GM12892 (cell line): ENCODE results near the gene LRCH4. TPM values are rescaled to one million over a fixed set of nuclear protein-coding genes. Genes with fewer than 3 reads are reported as not detected.
A peak's percentile ranks its signal among the peaks of the same experiment; 100 is the strongest.

Experiments used
- DNase-seq: peaks from one replicate; pipeline ENCODE4 v3.0.0; 2011; ENCODE audit not compliant: insufficient read length
- FAIRE-seq: peaks from 2 replicates; lab custom pipeline; 2011; peaks lifted over from hg19 to GRCh38; lab: Jason Lieb, UNC
- POLR2A ChIP-seq: IDR thresholded peaks from 2 replicates; pipeline ENCODE4 v1.6.1; 2011; ENCODE audit warnings: low read depth, low read length, control low read depth
- POLR2AphosphoS5 ChIP-seq: IDR thresholded peaks from 2 replicates; pipeline ENCODE4 v1.6.1; 2011; ENCODE audit warnings: low read depth, low read length, control low read depth
- TAF1 ChIP-seq: IDR thresholded peaks from 2 replicates; pipeline ENCODE4 v1.6.1; 2011; ENCODE audit warnings: low read depth, mild to moderate bottlenecking, control low read depth, low read length, borderline replicate concordance
- polyA plus RNA-seq: library from polyadenylated mRNA; unstranded; fragments of >200 nt; gene quantifications from one replicate; pipeline ENCODE4 v1.2.1, GENCODE V29; 2012; ENCODE audit warnings: missing spikeins, inconsistent platforms; ENCODE audit not compliant: missing spikeins

Gene LRCH4, protein sequence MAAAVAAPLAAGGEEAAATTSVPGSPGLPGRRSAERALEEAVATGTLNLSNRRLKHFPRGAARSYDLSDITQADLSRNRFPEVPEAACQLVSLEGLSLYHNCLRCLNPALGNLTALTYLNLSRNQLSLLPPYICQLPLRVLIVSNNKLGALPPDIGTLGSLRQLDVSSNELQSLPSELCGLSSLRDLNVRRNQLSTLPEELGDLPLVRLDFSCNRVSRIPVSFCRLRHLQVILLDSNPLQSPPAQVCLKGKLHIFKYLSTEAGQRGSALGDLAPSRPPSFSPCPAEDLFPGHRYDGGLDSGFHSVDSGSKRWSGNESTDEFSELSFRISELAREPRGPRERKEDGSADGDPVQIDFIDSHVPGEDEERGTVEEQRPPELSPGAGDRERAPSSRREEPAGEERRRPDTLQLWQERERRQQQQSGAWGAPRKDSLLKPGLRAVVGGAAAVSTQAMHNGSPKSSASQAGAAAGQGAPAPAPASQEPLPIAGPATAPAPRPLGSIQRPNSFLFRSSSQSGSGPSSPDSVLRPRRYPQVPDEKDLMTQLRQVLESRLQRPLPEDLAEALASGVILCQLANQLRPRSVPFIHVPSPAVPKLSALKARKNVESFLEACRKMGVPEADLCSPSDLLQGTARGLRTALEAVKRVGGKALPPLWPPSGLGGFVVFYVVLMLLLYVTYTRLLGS
- 13.7 TPM for polyA plus RNA-seq

DNA sequence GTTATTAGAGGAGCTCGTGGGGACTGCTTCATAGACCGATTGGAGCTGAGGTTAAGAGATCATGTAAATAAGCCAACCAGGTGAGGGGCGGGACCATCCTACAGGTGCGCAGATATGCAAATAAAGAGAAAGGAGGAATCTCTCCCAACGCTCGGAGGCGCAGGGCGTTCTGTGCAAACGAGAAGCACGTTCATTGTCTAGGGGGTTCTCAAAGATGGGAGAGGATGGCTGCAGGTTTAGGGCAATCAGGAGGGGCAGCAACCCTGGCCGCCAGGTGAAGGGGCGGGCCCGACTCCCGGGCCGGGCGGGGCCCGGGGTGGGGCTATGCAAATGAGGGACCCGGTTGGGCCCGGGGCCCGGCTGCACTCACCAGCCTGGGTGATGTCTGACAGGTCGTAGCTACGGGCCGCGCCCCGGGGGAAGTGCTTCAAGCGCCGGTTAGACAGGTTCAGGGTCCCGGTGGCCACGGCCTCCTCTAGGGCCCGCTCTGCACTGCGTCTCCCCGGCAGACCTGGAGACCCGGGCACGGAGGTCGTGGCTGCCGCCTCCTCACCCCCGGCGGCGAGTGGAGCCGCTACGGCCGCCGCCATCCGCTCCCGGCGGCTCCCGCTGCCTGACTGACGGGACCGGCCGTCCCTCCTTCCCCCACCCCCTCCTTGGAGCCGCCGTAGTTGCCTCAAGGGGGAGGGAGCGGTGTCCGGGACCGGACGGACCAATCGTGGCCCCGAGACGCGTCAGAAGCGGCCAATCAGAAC is at the start of gene LRCH4:
Gene LRCH4, minus strand, starts transcription at position 619 of the 755 bp plus-strand sequence. Its CDS starts 29 bp downstream, at position 590.
- FAIRE-seq, result peak; percentile 100
- TF ChIP-seq POLR2A (peak; percentile 97), POLR2AphosphoS5 (peak; percentile 97), TAF1 (peak; percentile 94)
- DNase-seq, result peak; percentile 99

DNA sequence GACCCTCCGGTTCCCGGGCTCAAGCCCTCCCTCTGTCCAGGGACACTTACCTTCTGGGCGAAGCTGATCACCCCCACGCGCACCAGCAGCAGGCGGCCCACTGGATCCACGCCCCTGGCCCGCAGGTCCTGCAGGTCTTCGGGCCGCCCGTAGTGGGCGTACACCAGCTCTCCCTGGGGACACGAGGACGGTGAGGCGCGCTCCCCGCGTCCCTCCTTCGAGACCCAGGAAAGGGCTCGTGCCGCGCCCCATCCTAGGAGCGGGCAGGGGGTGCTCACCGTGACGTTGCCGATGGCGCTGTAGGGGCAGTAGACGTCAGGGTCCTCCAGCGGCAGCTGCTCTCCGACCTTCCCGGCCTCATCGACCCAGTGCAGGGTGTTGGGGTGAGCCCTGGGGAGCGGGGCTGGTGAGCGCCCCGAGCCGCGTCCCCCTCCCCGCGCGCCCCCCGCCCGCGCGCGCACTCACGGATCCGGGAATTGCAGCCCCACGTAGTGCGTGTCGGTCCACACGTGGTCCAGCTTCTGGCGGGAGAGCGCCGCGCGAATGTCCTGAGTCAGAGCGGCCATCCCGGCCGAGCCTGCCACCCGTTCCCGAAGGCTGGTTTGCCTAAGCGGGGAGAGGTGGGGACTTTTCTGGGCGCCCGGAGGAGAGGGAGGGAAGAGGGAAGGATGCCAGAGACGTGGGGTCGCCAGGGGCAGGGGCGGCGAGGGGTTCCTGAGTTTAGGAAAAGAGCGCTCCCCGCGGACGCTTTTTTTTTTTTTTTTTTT is 47.2 kb upstream of the LRCH4 start:
- no peak for DNase-seq
- peak; percentile 62 for TF ChIP-seq POLR2A
- 0 out of 2 replicates have a peak, but pooled peaks have one; percentile 12 for TF ChIP-seq TAF1
- peak; percentile 46; the same call in 1 of the 2 replicates for TF ChIP-seq POLR2AphosphoS5
- no peak for FAIRE-seq

DNA sequence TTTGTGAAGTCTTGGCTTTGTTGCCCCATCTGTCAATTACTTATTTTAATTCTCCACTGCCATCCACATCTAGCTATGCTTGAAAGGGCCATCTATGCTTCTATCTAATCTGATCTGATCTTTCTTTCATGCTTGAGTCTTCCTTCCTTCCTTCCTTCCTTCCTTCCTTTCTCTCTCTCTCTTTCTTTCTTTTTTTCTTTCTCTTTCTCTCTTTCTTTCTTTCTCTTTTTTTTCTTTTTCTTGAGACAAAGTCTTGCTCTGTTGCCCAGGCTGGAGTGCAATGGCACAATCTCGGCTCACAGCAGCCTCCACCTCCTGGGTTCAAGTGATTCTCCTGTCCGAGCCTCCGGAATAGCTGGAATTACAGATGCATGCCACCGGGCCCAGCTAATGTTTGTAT is 44.1 kb upstream of the LRCH4 start:
- no peak for FAIRE-seq
- TF ChIP-seq POLR2A (no peak), POLR2AphosphoS5 (no peak), TAF1 (no peak)
- no peak for DNase-seq

DNA sequence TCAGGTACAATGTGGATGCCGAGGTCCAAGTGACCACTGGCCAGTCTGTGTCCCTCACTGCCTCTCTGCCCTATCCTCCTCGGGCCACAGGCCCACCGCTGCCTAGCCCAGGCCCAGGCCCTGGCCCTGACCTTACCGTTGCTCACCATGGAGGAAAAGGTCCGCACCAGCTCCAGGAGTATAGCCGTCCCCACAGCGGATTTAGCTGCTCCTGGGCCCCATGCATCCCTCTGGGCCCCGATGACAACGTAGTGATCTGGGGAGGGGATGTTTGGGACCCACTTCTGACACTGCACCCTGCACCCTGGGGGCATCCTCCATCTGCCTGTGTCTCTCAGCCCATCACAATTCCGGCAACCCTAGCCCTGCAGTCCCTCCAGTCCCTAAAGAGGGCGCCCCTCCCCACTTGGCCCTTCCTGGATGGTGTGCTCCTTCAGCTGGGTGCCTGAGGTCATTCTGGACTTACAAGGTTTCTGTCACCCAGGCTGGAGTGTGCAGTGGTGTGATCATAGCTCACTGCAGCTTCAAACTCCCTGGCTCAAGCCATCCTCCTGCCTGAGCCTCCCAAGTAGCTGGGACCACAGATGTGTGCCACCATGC is 43.3 kb upstream of the LRCH4 start:
- DNase-seq, result no peak
- TF ChIP-seq POLR2A (no peak), TAF1 (no peak), POLR2AphosphoS5 (no peak)
- no peak for FAIRE-seq

DNA sequence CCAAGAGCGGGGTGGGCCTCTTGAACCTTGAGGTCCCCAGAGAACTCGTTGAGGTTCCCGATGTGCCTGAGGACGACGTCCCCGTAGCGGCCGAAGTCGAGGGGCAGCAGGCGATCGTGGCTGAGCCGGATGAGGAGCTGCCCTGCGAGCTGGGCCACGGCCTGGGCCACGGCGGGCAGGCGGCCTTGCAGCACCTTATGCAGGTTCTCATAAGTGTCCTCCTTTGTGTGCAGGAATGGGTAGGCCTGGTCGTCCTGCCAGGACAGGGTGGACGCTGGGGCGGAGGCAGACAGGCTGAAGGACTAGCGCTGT is 41.3 kb upstream of the LRCH4 start:
- DNase-seq, result no peak
- TF ChIP-seq POLR2A (no peak), TAF1 (no peak), POLR2AphosphoS5 (no peak)
- no peak for FAIRE-seq

DNA sequence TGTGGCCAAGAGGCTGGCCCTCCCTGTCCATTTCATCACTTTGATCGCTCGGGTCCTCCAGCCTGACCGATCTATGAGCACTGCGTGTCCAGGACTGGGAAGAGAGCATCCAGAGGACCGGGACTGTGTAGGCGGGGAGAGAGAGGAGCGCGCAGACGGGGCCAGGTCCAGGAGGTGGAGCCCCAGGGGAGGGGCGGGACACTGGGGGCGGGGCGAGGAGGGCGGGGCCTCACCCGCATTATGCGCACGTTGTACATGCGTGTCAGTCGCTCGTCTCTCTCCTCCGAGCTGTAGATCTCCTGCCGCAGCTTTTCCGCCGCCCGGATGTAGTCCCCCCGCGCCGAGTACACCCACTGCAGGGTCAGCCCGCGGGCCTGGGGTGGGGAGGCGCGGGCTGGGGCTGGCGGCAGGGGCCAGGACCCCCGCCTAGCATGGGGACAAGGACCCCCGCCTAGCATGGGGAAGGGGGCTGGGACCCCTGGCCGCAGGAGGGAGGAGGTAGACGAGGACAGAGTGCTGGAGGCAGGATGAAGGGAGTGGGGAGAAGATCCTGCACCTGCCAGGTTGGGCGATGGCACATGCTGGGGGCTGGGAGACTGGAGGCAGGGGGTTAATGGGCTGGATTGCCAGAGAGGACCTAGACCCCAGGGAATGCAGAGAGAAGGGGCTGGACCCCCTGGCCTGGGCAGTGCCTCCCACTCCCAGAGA is 40.8 kb upstream of the LRCH4 start:
- TF ChIP-seq TAF1 (peak; percentile 74; the same call in 1 of the 2 replicates), POLR2AphosphoS5 (0 out of 2 replicates have a peak, but pooled peaks have one; percentile 51), POLR2A (peak; percentile 60; the same call in 1 of the 2 replicates)
- FAIRE-seq (peak; percentile 62), DNase-seq (peak; percentile 97)

DNA sequence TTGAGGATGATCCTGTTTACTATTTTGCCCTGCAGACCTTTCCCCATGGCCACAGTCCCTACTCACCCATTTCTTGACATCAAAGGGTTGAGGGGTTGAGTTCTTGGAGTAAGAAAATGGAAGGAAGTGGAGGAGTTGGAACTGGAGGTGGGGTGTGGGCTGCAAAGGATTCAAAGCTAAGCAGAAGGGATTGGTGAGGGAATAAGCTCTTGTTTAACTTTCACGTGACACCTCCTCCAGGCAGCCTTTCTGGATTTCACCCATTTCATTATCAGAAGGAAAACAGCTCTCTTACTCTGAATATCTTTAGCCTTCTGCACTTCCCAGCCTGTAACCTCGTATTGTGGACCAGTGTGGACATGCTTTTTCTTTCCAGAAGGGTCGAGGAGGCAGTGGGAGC is 40.1 kb upstream of the LRCH4 start:
- no peak for DNase-seq
- TF ChIP-seq POLR2A (no peak), POLR2AphosphoS5 (no peak), TAF1 (no peak)
- FAIRE-seq, result no peak

DNA sequence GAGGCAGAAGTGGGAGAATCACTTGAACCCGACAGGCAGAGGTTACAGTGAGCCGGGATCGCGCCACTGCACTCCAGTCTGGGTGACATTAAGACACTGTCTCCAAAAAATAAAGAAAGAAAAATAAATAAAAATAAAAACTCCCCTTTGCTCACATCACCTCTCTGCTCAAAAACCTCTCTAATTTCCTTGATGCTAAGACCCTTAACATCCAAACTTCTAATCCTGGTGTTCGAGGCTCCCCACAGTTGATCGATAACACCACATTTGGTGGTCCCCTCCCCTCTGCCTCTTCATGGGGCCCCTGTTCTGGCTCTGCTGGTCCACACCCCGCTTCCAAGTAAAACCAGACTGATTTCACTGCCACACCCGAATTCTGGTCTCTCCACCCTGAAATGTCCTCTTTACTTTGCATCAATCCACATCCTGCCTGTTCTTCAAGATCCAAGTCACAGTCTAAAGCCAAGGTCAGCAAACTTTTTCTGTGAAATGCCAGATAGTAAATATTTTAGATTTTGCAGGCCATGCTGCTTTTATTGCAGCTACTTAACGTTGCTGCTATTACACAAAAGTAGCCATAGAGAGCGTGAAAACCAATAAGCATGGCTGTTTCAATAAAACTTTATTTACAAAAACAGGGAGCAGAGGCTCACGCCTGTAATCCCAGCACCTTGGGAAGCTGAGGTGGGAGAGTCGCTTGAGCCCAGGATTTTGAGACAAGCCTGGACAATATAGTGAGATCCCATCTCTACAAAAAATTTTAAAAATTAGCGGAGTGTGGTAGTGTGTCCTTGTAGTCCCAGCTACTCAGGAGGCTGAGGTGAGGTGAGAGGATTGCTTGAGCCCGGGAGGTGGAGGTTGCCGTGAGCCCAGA is 38.3 kb upstream of the LRCH4 start:
- DNase-seq (no peak), FAIRE-seq (no peak)
- TF ChIP-seq TAF1 (no peak), POLR2AphosphoS5 (no peak), POLR2A (no peak)

DNA sequence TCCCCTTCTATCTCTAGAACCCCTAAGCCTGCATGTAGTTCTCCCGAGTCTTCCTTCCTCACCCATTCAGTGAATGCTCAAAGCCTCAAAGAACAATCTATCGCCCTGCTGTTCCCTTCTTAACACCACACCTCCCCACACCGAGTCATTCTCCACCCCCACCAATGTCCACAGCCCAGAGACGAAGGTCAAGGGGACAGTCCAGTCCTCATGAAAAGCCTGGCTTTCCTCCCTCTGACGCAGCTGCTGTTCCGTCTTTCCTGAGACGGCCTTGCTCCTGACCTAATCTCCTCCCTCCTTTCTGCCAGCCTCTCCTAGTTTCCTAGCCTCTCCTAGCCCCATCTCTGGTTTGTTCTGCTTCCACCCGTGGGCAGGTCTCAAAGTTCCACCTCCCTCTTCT is 35.6 kb upstream of the LRCH4 start:
- no peak for FAIRE-seq
- DNase-seq, result no peak
- TF ChIP-seq TAF1 (no peak), POLR2AphosphoS5 (no peak), POLR2A (no peak)
